ENCODE results near the gene EFCAB6. TPM values are rescaled to one million over a fixed set of nuclear protein-coding genes. Genes with fewer than 3 reads are reported as not detected.

Gene EFCAB6
- total and polyA plus RNA-seq, 2 donors (not counting 3 experiments of a cell fraction or from before 2014, with no cell fraction given) = 0.07 to 0.31 TPM

GRCh38 chr22:43733138-43733537 is 79.0 kb downstream of the EFCAB6 start:
- Histone ChIP-seq H3K4me3 (replicated peaks in 1 of 3; ENCODE audit: insufficient read depth in 1 of 3, low read depth in 1 of 3, low read length in 3 of 3) (no peak overlapping the region), H2AFZ (ENCODE audit: low read depth, low read length) (no peak overlapping the region), H3K4me2 (ENCODE audit: insufficient read depth, low read length) (no peak overlapping the region), H3K4me1 (ENCODE audit: control insufficient read depth, extremely low read depth, insufficient read depth, low read length) (no peaks in the 10 kb centered on the region), H3K9me3 (replicated peaks; ENCODE audit: control insufficient read depth, insufficient read depth, low read length) (no peaks in the 10 kb centered on the region), H4K20me1 (replicated peaks; ENCODE audit: control insufficient read depth, extremely low read depth, insufficient read depth, low read length) (no peaks in the 10 kb centered on the region), H3K27ac (ENCODE audit: insufficient read depth, low read depth, low read length) (no peak overlapping the region), H3K36me3 (ENCODE audit: control insufficient read depth in 2 of 2, extremely low read depth in 1 of 2, insufficient read depth in 2 of 2, low read length in 2 of 2) (no peaks in the 10 kb centered on the region), H3K27me3 (ENCODE audit: control insufficient read depth in 2 of 2, insufficient read depth in 2 of 2, low read length in 2 of 2) (peaks cover 0 to 2% of the 10 kb centered on the region in 2 experiments), H3K9ac (replicated peaks; ENCODE audit: extremely low read depth, insufficient read depth, low read length) (no peak overlapping the region), H3K79me2 (ENCODE audit: control insufficient read depth, insufficient read depth, low read length) (no peaks in the 10 kb centered on the region), H3K9me1 (replicated peaks; ENCODE audit: control insufficient read depth, extremely low read depth, insufficient read depth, low read length) (no peaks in the 10 kb centered on the region)
- ChIA-PET POLR2A (no interaction called here), CTCF (no interaction called here)
- dilution Hi-C loops (cut with MboI; ENCODE audit: extremely low pct_ligation_motif_present, low sequenced_read_pairs) = no loop called here
- FAIRE-seq (no peak), DNase-seq (ENCODE audit: low read depth, low spot score) (no peak)
- intact Hi-C loops (cut with micrococcal nuclease) = no loop called here
- TF ChIP-seq POLR2A (IDR thresholded peaks at IDR 0.05; ENCODE audit: low read depth, low read length) (no peak), MYC (IDR thresholded peaks at IDR 0.05; ENCODE audit: low read depth, low read length) (no peak), FOS (IDR thresholded peaks at IDR 0.05; ENCODE audit: borderline replicate concordance, insufficient read depth, low read length) (no peak), JUN (IDR thresholded peaks at IDR 0.05; ENCODE audit: borderline replicate concordance, insufficient read depth, insufficient read length, low read depth) (no peak), EZH2 (IDR thresholded peaks at IDR 0.05; ENCODE audit: borderline replicate concordance, low read depth, low read length, severe bottlenecking) (no peak), POLR2AphosphoS5 (IDR thresholded peaks at IDR 0.05; ENCODE audit: insufficient read depth, low read depth, low read length) (no peak), GATA2 (IDR thresholded peaks at IDR 0.05; ENCODE audit: insufficient read depth, insufficient read length, low read depth, low read length) (no peak)
- TF ChIP-seq, protein P1, sequence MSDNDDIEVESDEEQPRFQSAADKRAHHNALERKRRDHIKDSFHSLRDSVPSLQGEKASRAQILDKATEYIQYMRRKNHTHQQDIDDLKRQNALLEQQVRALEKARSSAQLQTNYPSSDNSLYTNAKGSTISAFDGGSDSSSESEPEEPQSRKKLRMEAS (IDR thresholded peaks at IDR 0.05; ENCODE audit: insufficient read depth, insufficient read length) = no peak
- TF ChIP-seq, protein P2, sequence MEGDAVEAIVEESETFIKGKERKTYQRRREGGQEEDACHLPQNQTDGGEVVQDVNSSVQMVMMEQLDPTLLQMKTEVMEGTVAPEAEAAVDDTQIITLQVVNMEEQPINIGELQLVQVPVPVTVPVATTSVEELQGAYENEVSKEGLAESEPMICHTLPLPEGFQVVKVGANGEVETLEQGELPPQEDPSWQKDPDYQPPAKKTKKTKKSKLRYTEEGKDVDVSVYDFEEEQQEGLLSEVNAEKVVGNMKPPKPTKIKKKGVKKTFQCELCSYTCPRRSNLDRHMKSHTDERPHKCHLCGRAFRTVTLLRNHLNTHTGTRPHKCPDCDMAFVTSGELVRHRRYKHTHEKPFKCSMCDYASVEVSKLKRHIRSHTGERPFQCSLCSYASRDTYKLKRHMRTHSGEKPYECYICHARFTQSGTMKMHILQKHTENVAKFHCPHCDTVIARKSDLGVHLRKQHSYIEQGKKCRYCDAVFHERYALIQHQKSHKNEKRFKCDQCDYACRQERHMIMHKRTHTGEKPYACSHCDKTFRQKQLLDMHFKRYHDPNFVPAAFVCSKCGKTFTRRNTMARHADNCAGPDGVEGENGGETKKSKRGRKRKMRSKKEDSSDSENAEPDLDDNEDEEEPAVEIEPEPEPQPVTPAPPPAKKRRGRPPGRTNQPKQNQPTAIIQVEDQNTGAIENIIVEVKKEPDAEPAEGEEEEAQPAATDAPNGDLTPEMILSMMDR (IDR thresholded peaks at IDR 0.05; ENCODE audit: extremely low read depth in 1 of 2, insufficient read depth in 1 of 2, low read depth in 1 of 2, low read length in 2 of 2) = no peak
- BruUV-seq (replicated peaks) = no TSS peak

Measured in endothelial cell of umbilical vein (primary cell).